HepG2 (cell line): Measurements from ENCODE around the gene KIAA1549.

Experiments used
- ARNT ChIP-seq: fragments of 450-650 bp; IDR thresholded peaks from 2 replicates; pipeline ENCODE4 v1.6.1; 2017
- ATF1 ChIP-seq: IDR thresholded peaks from 2 replicates; pipeline ENCODE4 v1.6.1; 2016; ENCODE audit warnings: mild to moderate bottlenecking, control low read depth
- EZH2 ChIP-seq: conservative IDR thresholded peaks from 2 replicates; pipeline ENCODE4 v1.6.1; 2012; ENCODE audit warnings: mild to moderate bottlenecking, low read depth, low read length, moderate library complexity
- PCBP2 ChIP-seq: fragments of 200-400 bp; formaldehyde crosslinking; optimal IDR thresholded peaks from 2 replicates; pipeline ENCODE3; 2018; ENCODE audit warnings: low read length, low read depth; ENCODE audit not compliant: poor library complexity, severe bottlenecking
- TAF1 ChIP-seq: sonication (generic); formaldehyde crosslinking; IDR thresholded peaks from 2 replicates; pipeline ENCODE4 v1.4.0; 2020; ENCODE audit warnings: missing genetic modification reagents

GRCh38 chr7:138987686-138988085 lies 6.5 kb upstream of the KIAA1549 start:
- TF ChIP-seq EZH2 (no peak), TAF1 (CRISPR knock-in tag) (no peak), PCBP2 (no peak), ARNT (no peak), ATF1 (no peak)
